ENCODE results near the gene CYBA. TPM values are rescaled to one million over a fixed set of nuclear protein-coding genes. Genes with fewer than 3 reads are reported as not detected.

CYBA gene
- polyA plus RNA-seq, 4 donors, result 61.1 to 320 (median 175) TPM

GRCh38 chr16:88684569-88685155 is 33.8 kb upstream of the CYBA start:
- peaks cover 0 to 49% (median 2%) of the 10 kb centered on the region in 3 donors for H3K27me3 ChIP-seq (ENCODE audit: control insufficient read depth in 3 of 3, insufficient read depth in 3 of 3, low read length in 3 of 3)
- 73 to 82% (median 75%) methylated on average over 15 of the region's 15 CpGs for WGBS, 3 donors
- peaks cover 2 to 38% (median 5%) of the 10 kb centered on the region in 3 donors for H3K4me1 ChIP-seq (ENCODE audit: control insufficient read depth in 3 of 3, insufficient read depth in 2 of 3, low read depth in 1 of 3, low read length in 2 of 3)
- no peak for FAIRE-seq
- no peak overlapping the region for H3K27ac ChIP-seq (ENCODE audit: low read depth in 1 of 3, low read length in 2 of 3)
- no peaks in the 10 kb centered on the region for H3K36me3 ChIP-seq (ENCODE audit: control insufficient read depth in 3 of 3, insufficient read depth in 2 of 3, low read depth in 1 of 3, low read length in 3 of 3)
- H3K9me3 ChIP-seq (ENCODE audit: control insufficient read depth in 2 of 2, insufficient read depth in 1 of 2, low read depth in 1 of 2, low read length in 1 of 2), result no peaks in the 10 kb centered on the region
- DNase-seq, result no peak
- H3K4me3 ChIP-seq (ENCODE audit: low read depth in 1 of 3, low read length in 3 of 3), result no peak overlapping the region

DNA sequence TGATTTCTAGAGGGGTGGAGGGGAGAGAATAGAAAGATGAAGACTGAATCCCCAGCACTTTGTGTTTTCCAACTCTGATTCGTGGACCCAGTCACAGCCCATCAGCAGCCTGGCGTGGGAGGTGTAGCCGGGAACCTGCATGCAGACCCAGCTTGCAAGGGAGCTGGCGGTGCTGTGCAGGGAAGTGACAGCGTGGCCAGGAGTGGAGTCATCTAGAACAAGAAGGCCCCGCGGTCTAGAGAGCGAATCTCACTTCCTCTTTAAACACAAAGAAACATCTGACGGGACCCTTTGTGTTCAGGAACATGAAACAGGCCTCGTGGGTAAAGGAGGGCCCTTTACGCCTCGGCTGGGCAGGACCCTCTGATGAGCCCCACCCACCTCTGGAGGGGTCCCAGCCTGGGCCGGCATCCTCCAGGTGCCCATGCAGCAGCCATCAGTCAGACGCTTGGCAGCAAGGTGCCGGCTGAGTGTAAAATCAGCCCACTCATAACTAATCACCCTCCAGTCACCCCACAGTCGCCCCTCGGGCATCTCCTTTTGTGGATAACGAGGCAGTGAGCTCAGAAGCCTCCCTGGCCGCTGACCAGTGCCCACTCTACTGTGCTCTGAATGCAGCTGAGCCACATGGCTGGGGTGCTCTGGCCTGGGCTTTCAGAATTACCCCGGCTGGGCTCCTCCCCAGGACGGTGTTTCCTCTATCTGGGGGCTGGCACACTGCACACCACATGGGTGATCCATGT is 31.0 kb upstream of the CYBA start:
- H3K4me3 ChIP-seq (ENCODE audit: low read depth in 1 of 3, low read length in 3 of 3), result no peak overlapping the region
- H3K36me3 ChIP-seq (ENCODE audit: control insufficient read depth in 3 of 3, insufficient read depth in 2 of 3, low read depth in 1 of 3, low read length in 3 of 3), result no peaks in the 10 kb centered on the region
- H3K9me3 ChIP-seq (ENCODE audit: control insufficient read depth in 2 of 2, insufficient read depth in 1 of 2, low read depth in 1 of 2, low read length in 1 of 2), result no peaks in the 10 kb centered on the region
- DNase-seq (peak in 1 of 2 donors; percentile 50), FAIRE-seq (no peak)
- H3K27me3 ChIP-seq (ENCODE audit: control insufficient read depth in 3 of 3, insufficient read depth in 3 of 3, low read length in 3 of 3), result peaks cover 0 to 59% (median 2%) of the 10 kb centered on the region in 3 donors
- peaks cover 0 to 19% (median 4%) of the 10 kb centered on the region in 3 donors for H3K4me1 ChIP-seq (ENCODE audit: control insufficient read depth in 3 of 3, insufficient read depth in 2 of 3, low read depth in 1 of 3, low read length in 2 of 3)
- WGBS, 3 donors, result 44 to 61% (median 49%) methylated on average over 21 of the region's 21 CpGs
- H3K27ac ChIP-seq (ENCODE audit: low read depth in 1 of 3, low read length in 2 of 3), result peak overlapping the region in 2 of 3 donors; percentile 25 to 90

GRCh38 chr16:88681084-88681680 is 30.3 kb upstream of the CYBA start:
- peaks cover 0 to 15% (median 0%) of the 10 kb centered on the region in 3 donors for H3K4me1 ChIP-seq (ENCODE audit: control insufficient read depth in 3 of 3, insufficient read depth in 2 of 3, low read depth in 1 of 3, low read length in 2 of 3)
- FAIRE-seq (no peak), DNase-seq (peak; percentile 21 to 59)
- H3K27ac ChIP-seq (ENCODE audit: low read depth in 1 of 3, low read length in 2 of 3), result peak overlapping the region in 1 of 3 donors; percentile 90
- no peaks in the 10 kb centered on the region for H3K36me3 ChIP-seq (ENCODE audit: control insufficient read depth in 3 of 3, insufficient read depth in 2 of 3, low read depth in 1 of 3, low read length in 3 of 3)
- 55 to 65% (median 60%) methylated on average over 31 of the region's 31 CpGs for whole genome bisulfite sequencing, 3 donors
- H3K27me3 ChIP-seq (ENCODE audit: control insufficient read depth in 3 of 3, insufficient read depth in 3 of 3, low read length in 3 of 3), result peaks cover 0 to 56% (median 2%) of the 10 kb centered on the region in 3 donors
- H3K4me3 ChIP-seq (ENCODE audit: low read depth in 1 of 3, low read length in 3 of 3), result no peak overlapping the region
- H3K9me3 ChIP-seq (ENCODE audit: control insufficient read depth in 2 of 2, insufficient read depth in 1 of 2, low read depth in 1 of 2, low read length in 1 of 2), result no peaks in the 10 kb centered on the region

- H3K4me3 ChIP-seq (ENCODE audit: low read depth in 1 of 3, low read length in 3 of 3), result no peak overlapping the region
- DNase-seq (no peak), FAIRE-seq (no peak)
- no peaks in the 10 kb centered on the region for H3K36me3 ChIP-seq (ENCODE audit: control insufficient read depth in 3 of 3, insufficient read depth in 2 of 3, low read depth in 1 of 3, low read length in 3 of 3)
- peaks cover 0 to 9% (median 0%) of the 10 kb centered on the region in 3 donors for H3K4me1 ChIP-seq (ENCODE audit: control insufficient read depth in 3 of 3, insufficient read depth in 2 of 3, low read depth in 1 of 3, low read length in 2 of 3)
- H3K27me3 ChIP-seq (ENCODE audit: control insufficient read depth in 3 of 3, insufficient read depth in 3 of 3, low read length in 3 of 3), result peaks cover 0 to 50% (median 2%) of the 10 kb centered on the region in 3 donors
- no peaks in the 10 kb centered on the region for H3K9me3 ChIP-seq (ENCODE audit: control insufficient read depth in 2 of 2, insufficient read depth in 1 of 2, low read depth in 1 of 2, low read length in 1 of 2)
- peak overlapping the region in 1 of 3 donors; percentile 18 for H3K27ac ChIP-seq (ENCODE audit: low read depth in 1 of 3, low read length in 2 of 3)
- WGBS, 3 donors, result 77 to 83% (median 82%) methylated on average over 5 of the region's 5 CpGs
These were observed 29.8 kb upstream of the CYBA start for GRCh38 chr16:88680554-88681083.

DNA sequence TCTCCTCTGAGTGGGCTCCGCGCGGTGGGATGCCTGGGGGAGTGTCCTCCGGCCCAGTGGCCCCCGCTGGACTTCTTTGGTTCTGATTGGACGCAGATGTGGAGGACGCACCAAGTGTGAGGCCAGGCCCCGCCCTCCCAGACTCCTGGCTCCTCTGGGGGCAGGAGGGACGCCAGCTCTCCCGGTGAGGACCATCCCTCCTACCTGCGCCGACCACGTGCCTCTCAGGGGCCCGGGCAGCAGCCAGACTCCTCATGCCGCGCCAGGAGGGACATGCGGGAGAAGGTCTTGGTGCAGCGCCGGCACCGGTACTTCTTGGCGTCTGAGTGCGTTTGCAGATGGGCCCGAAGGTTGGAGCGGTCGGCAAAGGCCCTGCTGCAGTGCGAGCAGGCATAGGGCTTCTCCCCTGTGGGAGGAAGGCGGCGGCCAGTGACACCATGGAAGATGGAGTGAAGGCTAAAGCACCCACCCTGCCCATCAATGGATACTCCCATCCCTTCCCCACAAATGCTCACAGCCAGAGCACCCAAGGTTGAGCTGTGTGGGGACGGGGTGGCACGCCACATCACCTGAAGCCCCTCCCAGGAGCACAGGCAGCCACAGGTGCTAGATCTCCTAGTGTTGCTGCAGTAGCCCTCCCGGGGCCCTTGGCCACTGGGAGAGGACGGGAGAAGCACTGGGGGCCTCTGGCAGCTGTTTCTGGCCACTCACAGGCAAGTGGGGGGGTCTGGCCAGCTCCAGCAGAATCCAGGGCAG is 27.5 kb upstream of the CYBA start:
- peaks cover 0 to 7% (median 0%) of the 10 kb centered on the region in 3 donors for H3K36me3 ChIP-seq (ENCODE audit: control insufficient read depth in 3 of 3, insufficient read depth in 2 of 3, low read depth in 1 of 3, low read length in 3 of 3)
- FAIRE-seq (no peak), DNase-seq (no peak)
- no peaks in the 10 kb centered on the region for H3K4me1 ChIP-seq (ENCODE audit: control insufficient read depth in 3 of 3, insufficient read depth in 2 of 3, low read depth in 1 of 3, low read length in 2 of 3)
- H3K27ac ChIP-seq (ENCODE audit: low read depth in 1 of 3, low read length in 2 of 3), result no peak overlapping the region
- H3K9me3 ChIP-seq (ENCODE audit: control insufficient read depth in 2 of 2, insufficient read depth in 1 of 2, low read depth in 1 of 2, low read length in 1 of 2), result no peaks in the 10 kb centered on the region
- no peak overlapping the region for H3K4me3 ChIP-seq (ENCODE audit: low read depth in 1 of 3, low read length in 3 of 3)
- 74 to 83% (median 77%) methylated on average over 30 to 32 of the region's 32 CpGs for WGBS, 3 donors
- H3K27me3 ChIP-seq (ENCODE audit: control insufficient read depth in 3 of 3, insufficient read depth in 3 of 3, low read length in 3 of 3), result peaks cover 0 to 29% (median 0%) of the 10 kb centered on the region in 3 donors

DNA sequence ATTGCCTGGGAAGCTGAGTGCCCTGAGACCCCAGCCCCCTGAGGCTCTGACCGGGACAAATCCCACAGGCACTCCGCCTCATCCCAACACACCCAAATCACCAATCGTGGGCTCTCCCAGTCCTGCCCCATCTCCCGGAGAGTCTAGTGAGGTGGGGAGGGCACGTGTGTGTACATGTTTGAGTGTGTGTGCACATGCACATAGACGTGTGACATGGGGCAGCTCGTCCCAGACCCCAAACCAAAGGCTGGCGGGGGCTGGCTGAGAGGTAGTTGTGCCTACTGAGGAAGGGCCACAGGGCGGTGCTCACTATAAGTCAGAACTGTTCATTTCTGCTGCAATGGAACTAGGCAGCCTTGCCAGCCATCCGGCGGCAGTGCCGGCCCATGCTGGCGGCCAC is 26.9 kb upstream of the CYBA start:
- 82 to 85% (median 84%) methylated on average over 13 of the region's 13 CpGs for WGBS, 3 donors
- DNase-seq, result no peak

DNA sequence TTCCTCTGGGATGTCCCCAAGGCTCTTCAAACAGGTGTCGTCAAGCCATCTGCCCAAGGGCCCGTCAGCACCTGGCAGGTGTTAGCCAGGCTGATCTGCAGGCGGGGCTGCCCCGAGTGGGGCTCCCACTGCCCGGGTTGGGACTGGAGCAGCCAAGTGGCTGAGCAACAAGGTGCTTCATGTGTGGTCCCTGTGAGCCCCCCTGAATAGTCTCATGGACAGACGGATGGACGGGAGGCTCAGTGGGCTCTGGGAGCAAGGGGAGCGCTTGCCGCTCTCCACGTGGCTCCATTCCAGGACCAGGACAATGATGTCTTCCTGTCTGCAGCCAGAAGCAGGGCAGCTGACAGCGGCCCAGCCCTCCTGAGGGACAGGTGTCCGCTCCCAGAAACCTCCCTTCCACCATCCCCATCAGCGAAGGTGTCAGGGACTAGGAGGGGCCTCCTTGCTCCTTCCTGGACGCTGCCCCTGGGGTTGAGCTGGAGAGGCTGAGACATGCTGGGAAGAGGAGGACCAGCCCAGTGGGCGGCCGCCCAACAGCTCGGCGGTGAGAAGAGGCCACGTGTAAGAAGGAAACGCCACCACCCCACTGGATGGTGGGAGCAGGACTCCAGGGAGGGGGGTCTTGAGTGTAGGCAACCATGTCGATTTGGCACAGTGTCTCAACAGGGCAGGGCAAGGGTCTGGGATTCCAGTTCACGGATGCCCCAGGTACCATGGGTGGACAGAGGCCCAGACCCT is 25.8 kb upstream of the CYBA start:
- FAIRE-seq (no peak), DNase-seq (no peak)
- Histone ChIP-seq H3K36me3 (ENCODE audit: control insufficient read depth in 3 of 3, insufficient read depth in 2 of 3, low read depth in 1 of 3, low read length in 3 of 3) (peaks cover 0 to 7% (median 0%) of the 10 kb centered on the region in 3 donors), H3K27ac (ENCODE audit: low read depth in 1 of 3, low read length in 2 of 3) (no peak overlapping the region), H3K4me3 (ENCODE audit: low read depth in 1 of 3, low read length in 3 of 3) (no peak overlapping the region), H3K4me1 (ENCODE audit: control insufficient read depth in 3 of 3, insufficient read depth in 2 of 3, low read depth in 1 of 3, low read length in 2 of 3) (no peaks in the 10 kb centered on the region), H3K9me3 (ENCODE audit: control insufficient read depth in 2 of 2, insufficient read depth in 1 of 2, low read depth in 1 of 2, low read length in 1 of 2) (no peaks in the 10 kb centered on the region), H3K27me3 (ENCODE audit: control insufficient read depth in 3 of 3, insufficient read depth in 3 of 3, low read length in 3 of 3) (peaks cover 0 to 28% (median 0%) of the 10 kb centered on the region in 3 donors)
- 83 to 86% (median 85%) methylated on average over 21 to 22 of the region's 22 CpGs for WGBS, 3 donors

More for the DNA sequence above, 26.9 kb upstream of the CYBA start:
- Histone ChIP-seq H3K4me3 (ENCODE audit: low read depth in 1 of 3, low read length in 3 of 3) (no peak overlapping the region), H3K27ac (ENCODE audit: low read depth in 1 of 3, low read length in 2 of 3) (no peak overlapping the region), H3K4me1 (ENCODE audit: control insufficient read depth in 3 of 3, insufficient read depth in 2 of 3, low read depth in 1 of 3, low read length in 2 of 3) (no peaks in the 10 kb centered on the region), H3K36me3 (ENCODE audit: control insufficient read depth in 3 of 3, insufficient read depth in 2 of 3, low read depth in 1 of 3, low read length in 3 of 3) (peaks cover 0 to 7% (median 0%) of the 10 kb centered on the region in 3 donors), H3K27me3 (ENCODE audit: control insufficient read depth in 3 of 3, insufficient read depth in 3 of 3, low read length in 3 of 3) (peaks cover 0 to 29% (median 0%) of the 10 kb centered on the region in 3 donors), H3K9me3 (ENCODE audit: control insufficient read depth in 2 of 2, insufficient read depth in 1 of 2, low read depth in 1 of 2, low read length in 1 of 2) (no peaks in the 10 kb centered on the region)
- FAIRE-seq, result no peak
